Testis (tissue), 2 donors: ENCODE measurements around the gene NSUN3.

Source experiments
- CTCF ChIP-seq, 3 experiments: fragments of 450-650 bp in 2 of 3; fragments of 200-600 bp in 1 of 3; sonication (generic) in 1 of 3; IDR thresholded peaks; one replicate each; pipeline ENCODE4 v1.5.1; 2016 to 2019; ENCODE audit warnings: antibody characterized with exemption in 3 of 3, mild to moderate bottlenecking in 2 of 3, moderate library complexity in 1 of 3
- POLR2A ChIP-seq: fragments of 450-650 bp; IDR thresholded peaks from one replicate; pipeline ENCODE4 v1.6.1; 2017; ENCODE audit warnings: antibody characterized with exemption, mild to moderate bottlenecking, moderate library complexity

DNA sequence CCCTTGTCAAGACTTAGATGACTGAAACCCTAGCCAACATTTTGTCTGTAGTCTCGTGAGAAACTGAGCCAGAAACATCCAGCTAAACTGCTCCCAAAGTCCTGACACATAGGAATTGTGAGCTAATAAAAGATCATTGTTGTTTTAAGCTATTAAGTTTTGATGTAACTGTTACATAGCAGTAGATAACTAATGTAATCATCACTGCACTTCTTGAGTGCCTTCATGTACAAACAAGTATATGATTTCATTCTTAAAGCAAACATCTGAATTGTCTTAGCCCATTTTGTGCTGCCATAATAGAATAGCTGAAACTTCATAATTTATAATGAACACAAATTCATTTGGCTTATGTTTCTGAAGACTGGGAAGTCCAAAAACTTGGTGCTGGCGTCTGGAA lies 87.3 kb downstream of the NSUN3 start:
- no peak for TF ChIP-seq CTCF (IDR thresholded peaks at IDR 0.05)
- TF ChIP-seq POLR2A: no peak
